ENCODE data around the gene CLPSL2. TPM values are rescaled to one million over a fixed set of nuclear protein-coding genes. Genes with fewer than 3 reads are reported as not detected.

Gene CLPSL2
- polyA plus RNA-seq, 1 experiment: not detected

GRCh38 chr6:35817515-35817914 lies 41.1 kb downstream of the CLPSL2 start:
- no peak overlapping the region for H3K4me3 ChIP-seq (ENCODE audit: low read depth, low read length)
- POLR2A ChIA-PET: no interaction called here
- no peaks in the 10 kb centered on the region; the same call in 1 of the 2 replicates for H3K9me3 ChIP-seq (ENCODE audit: control insufficient read depth, insufficient read depth, low read length)
- no peak overlapping the region for H3K27ac ChIP-seq (ENCODE audit: low read depth, low read length)
- peaks cover 2% of the 10 kb centered on the region for H3K27me3 ChIP-seq (ENCODE audit: control insufficient read depth, insufficient read depth, low read length)
- TF ChIP-seq CTCF (IDR thresholded peaks at IDR 0.05; ENCODE audit: low read depth, low read length): no peak
- CTCF ChIA-PET: no interaction called here
- DNase-seq (ENCODE audit: low read depth, low spot score): no peak

- no peaks in the 10 kb centered on the region for H3K9me3 ChIP-seq (ENCODE audit: control insufficient read depth, insufficient read depth, low read length)
- no peak overlapping the region for H3K27ac ChIP-seq (ENCODE audit: low read depth, low read length)
- peaks cover 2% of the 10 kb centered on the region for H3K27me3 ChIP-seq (ENCODE audit: control insufficient read depth, insufficient read depth, low read length)
- H3K4me3 ChIP-seq (ENCODE audit: low read depth, low read length): no peak overlapping the region
- ChIA-PET POLR2A (no interaction called here), CTCF (no interaction called here)
- TF ChIP-seq CTCF (IDR thresholded peaks at IDR 0.05; ENCODE audit: low read depth, low read length): no peak
- DNase-seq (ENCODE audit: low read depth, low spot score): no peak
Measured at GRCh38 chr6:35823601-35824000, 47.2 kb downstream of the CLPSL2 start.

GRCh38 chr6:35824552-35825192 lies 48.3 kb downstream of the CLPSL2 start:
- POLR2A ChIA-PET: no interaction called here
- DNase-seq (ENCODE audit: low read depth, low spot score): no peak
- Histone ChIP-seq H3K27ac (ENCODE audit: low read depth, low read length) (no peak overlapping the region), H3K27me3 (ENCODE audit: control insufficient read depth, insufficient read depth, low read length) (peaks cover 2% of the 10 kb centered on the region), H3K9me3 (ENCODE audit: control insufficient read depth, insufficient read depth, low read length) (no peaks in the 10 kb centered on the region), H3K4me3 (ENCODE audit: low read depth, low read length) (no peak overlapping the region)
- CTCF ChIA-PET: no interaction called here
- TF ChIP-seq CTCF (IDR thresholded peaks at IDR 0.05; ENCODE audit: low read depth, low read length): no peak

Other genes with a start within 250 kb of the CLPSL2 start
- gene FKBP5, start 87.7 kb upstream of the CLPSL2 start, polyA plus RNA-seq (2011; rRNA removed): 6.9 and 7.6 TPM in 2 replicates
- gene ARMC12, start 39.6 kb upstream of the CLPSL2 start, polyA plus RNA-seq (2011; rRNA removed): 0.53 and 0.58 TPM in 2 replicates
- not detected in 2 replicates for gene CLPSL1, start 4.4 kb downstream of the CLPSL2 start, polyA plus RNA-seq (2011; rRNA removed)
- not detected in 2 replicates for gene CLPS, start 20.7 kb downstream of the CLPSL2 start, polyA plus RNA-seq (2011; rRNA removed)
- not detected in 2 replicates for gene LHFPL5, start 28.8 kb downstream of the CLPSL2 start, polyA plus RNA-seq (2011; rRNA removed)
- 27.8 and 41.6 TPM in 2 replicates for gene SRPK1, start 144.5 kb downstream of the CLPSL2 start, polyA plus RNA-seq (2011; rRNA removed)
- gene SLC26A8, start 248.0 kb downstream of the CLPSL2 start, polyA plus RNA-seq (2011; rRNA removed): not detected in 2 replicates

Data from AG04450 (cell line).